ENCODE results near the gene TRIP13.
"Not testable (repeated sequence)": the region's sequence is repeated elsewhere in the genome, so short reads cannot be mapped to it uniquely, and the experiment has no call there.

TRIP13 gene

GRCh38 chr5:892394-893136 is at the start of gene TRIP13, which contains the start of gene BRD9:
TSS of gene TRIP13 (plus strand) at chr5:892884. CDS start at chr5:892999, 115 bp downstream.
TSS of gene BRD9 (minus strand) at chr5:892801. CDS start at chr5:892657, 144 bp downstream.
- no peak for DNase-seq (ENCODE audit: low read depth)
- TF ChIP-seq CTCF (IDR thresholded peaks at IDR 0.05; ENCODE audit: low read depth, low read length, missing control alignments), result no peak
- in situ Hi-C loops (cut with HindIII; ENCODE audit: low sequenced_read_pairs), result no loop called here

GRCh38 chr5:843371-843770 is 49.3 kb upstream of the TRIP13 start:
- DNase-seq (ENCODE audit: low read depth), result not testable (repeated sequence)

More at GRCh38 chr5:892394-893136, at the start of gene TRIP13, which contains the start of gene BRD9:
- peak within 1 kb of the TSS; percentile 95 for H3K4me3 ChIP-seq (ENCODE audit: low read depth, low read length)

GRCh38 chr5:843926-844325 is 48.8 kb upstream of the TRIP13 start:
- in situ Hi-C loops (cut with HindIII; ENCODE audit: low sequenced_read_pairs); DNase-seq (ENCODE audit: low read depth): not testable (repeated sequence)

More at GRCh38 chr5:843371-843770, 49.3 kb upstream of the TRIP13 start:
- H3K4me3 ChIP-seq (ENCODE audit: low read depth, low read length); in situ Hi-C loops (cut with HindIII; ENCODE audit: low sequenced_read_pairs): not testable (repeated sequence)

GRCh38 chr5:844426-844825 is 48.3 kb upstream of the TRIP13 start:
- DNase-seq (ENCODE audit: low read depth); in situ Hi-C loops (cut with HindIII; ENCODE audit: low sequenced_read_pairs); H3K4me3 ChIP-seq (ENCODE audit: low read depth, low read length): not testable (repeated sequence)

More at GRCh38 chr5:843926-844325, 48.8 kb upstream of the TRIP13 start:
- not testable (repeated sequence) for H3K4me3 ChIP-seq (ENCODE audit: low read depth, low read length)

GRCh38 chr5:845031-845675 is 47.5 kb upstream of the TRIP13 start:
- in situ Hi-C loops (cut with HindIII; ENCODE audit: low sequenced_read_pairs); H3K4me3 ChIP-seq (ENCODE audit: low read depth, low read length); DNase-seq (ENCODE audit: low read depth): not testable (repeated sequence)

GRCh38 chr5:845676-846601 is 46.7 kb upstream of the TRIP13 start:
- DNase-seq (ENCODE audit: low read depth); H3K4me3 ChIP-seq (ENCODE audit: low read depth, low read length); in situ Hi-C loops (cut with HindIII; ENCODE audit: low sequenced_read_pairs): not testable (repeated sequence)

GRCh38 chr5:846602-847091 is 46.0 kb upstream of the TRIP13 start:
- in situ Hi-C loops (cut with HindIII; ENCODE audit: low sequenced_read_pairs); H3K4me3 ChIP-seq (ENCODE audit: low read depth, low read length); DNase-seq (ENCODE audit: low read depth): not testable (repeated sequence)

- H3K4me3 ChIP-seq (ENCODE audit: low read depth, low read length); in situ Hi-C loops (cut with HindIII; ENCODE audit: low sequenced_read_pairs): not testable (repeated sequence)
Measured at GRCh38 chr5:847212-847611, 45.5 kb upstream of the TRIP13 start.

GRCh38 chr5:847736-848135 is 44.9 kb upstream of the TRIP13 start:
- H3K4me3 ChIP-seq (ENCODE audit: low read depth, low read length); in situ Hi-C loops (cut with HindIII; ENCODE audit: low sequenced_read_pairs); DNase-seq (ENCODE audit: low read depth): not testable (repeated sequence)

More at GRCh38 chr5:847212-847611, 45.5 kb upstream of the TRIP13 start:
- DNase-seq (ENCODE audit: low read depth), result not testable (repeated sequence)

GRCh38 chr5:848671-849111 is 44.0 kb upstream of the TRIP13 start:
- no peak overlapping the region for H3K4me3 ChIP-seq (ENCODE audit: low read depth, low read length)
- TF ChIP-seq CTCF (IDR thresholded peaks at IDR 0.05; ENCODE audit: low read depth, low read length, missing control alignments), result no peak
- no peak for DNase-seq (ENCODE audit: low read depth)
- in situ Hi-C loops (cut with HindIII; ENCODE audit: low sequenced_read_pairs), result no loop called here

All from astrocyte of the cerebellum (primary cell).